Mucosa of descending colon (tissue), 3 donors: ENCODE measurements around the gene RASGEF1B. TPM values are rescaled to one million over a fixed set of nuclear protein-coding genes. Genes with fewer than 3 reads are reported as not detected.
A peak's percentile ranks its signal among the peaks of the same experiment; 100 is the strongest.

ENCODE experiments used
- ATAC-seq: fragments of 200-7000 bp; cut with Tn5 transposase; one replicate; pipeline ENCODE4 v1.9.1; 2020; ENCODE audit warnings: mild to moderate bottlenecking, moderate library complexity
- DNase-seq, 3 donors: peaks; one replicate each; pipeline ENCODE4 v3.0.0-alpha.2; 2020
- H3K36me3 ChIP-seq: fragments of 200-600 bp; one replicate; pipeline ENCODE4 v1.8.0; 2021; ENCODE audit warnings: low read depth, mild to moderate bottlenecking
- H3K4me1 ChIP-seq: fragments of 200-600 bp; one replicate; pipeline ENCODE4 v1.8.0; 2021; ENCODE audit warnings: low read depth, mild to moderate bottlenecking
- H3K4me3 ChIP-seq: fragments of 200-600 bp; one replicate; pipeline ENCODE4 v1.8.0; 2021; ENCODE audit warnings: mild to moderate bottlenecking
- H3K9me3 ChIP-seq: fragments of 200-600 bp; one replicate; pipeline ENCODE4 v1.8.0; 2021; ENCODE audit warnings: mild to moderate bottlenecking
- CTCF ChIP-seq: fragments of 200-600 bp; IDR thresholded peaks from one replicate; pipeline ENCODE4 v1.8.0; 2022; ENCODE audit warnings: antibody characterized with exemption, mild to moderate bottlenecking
- intact Hi-C, 2 donors: fragments of 100-400 bp; cut with DNase I in 1 of 2; cut with micrococcal nuclease in 1 of 2; formaldehyde crosslinking; loops; one replicate each; pipeline versions ENCODE4 v1.11.0 to v1.11.1; 2022; cut with DNase I, micrococcal nuclease
- total RNA-seq, 3 donors: library from RNA; stranded (reverse); fragmentation: NEBNext Ultra II Directional in 2 of 3; extraction: Animal tissue kit (Norgen Biotek cat#: 25700) in 2 of 3; gene quantifications; one replicate each; pipeline versions ENCODE4 v1.2.1 to v1.2.4, GENCODE V29; 2021 to 2023
- donor health status: DM: no; HTN: no; CAD: no; lungs with moderate emphysema.
- donor health status: DM: no; HTN: no; CAD: no.
- donor health status: DM: no; HTN: yes; CAD: no.

RASGEF1B gene
- total RNA-seq, 3 donors from 2014 or later: 13.6 to 20.5 (median 15.4) TPM

DNA sequence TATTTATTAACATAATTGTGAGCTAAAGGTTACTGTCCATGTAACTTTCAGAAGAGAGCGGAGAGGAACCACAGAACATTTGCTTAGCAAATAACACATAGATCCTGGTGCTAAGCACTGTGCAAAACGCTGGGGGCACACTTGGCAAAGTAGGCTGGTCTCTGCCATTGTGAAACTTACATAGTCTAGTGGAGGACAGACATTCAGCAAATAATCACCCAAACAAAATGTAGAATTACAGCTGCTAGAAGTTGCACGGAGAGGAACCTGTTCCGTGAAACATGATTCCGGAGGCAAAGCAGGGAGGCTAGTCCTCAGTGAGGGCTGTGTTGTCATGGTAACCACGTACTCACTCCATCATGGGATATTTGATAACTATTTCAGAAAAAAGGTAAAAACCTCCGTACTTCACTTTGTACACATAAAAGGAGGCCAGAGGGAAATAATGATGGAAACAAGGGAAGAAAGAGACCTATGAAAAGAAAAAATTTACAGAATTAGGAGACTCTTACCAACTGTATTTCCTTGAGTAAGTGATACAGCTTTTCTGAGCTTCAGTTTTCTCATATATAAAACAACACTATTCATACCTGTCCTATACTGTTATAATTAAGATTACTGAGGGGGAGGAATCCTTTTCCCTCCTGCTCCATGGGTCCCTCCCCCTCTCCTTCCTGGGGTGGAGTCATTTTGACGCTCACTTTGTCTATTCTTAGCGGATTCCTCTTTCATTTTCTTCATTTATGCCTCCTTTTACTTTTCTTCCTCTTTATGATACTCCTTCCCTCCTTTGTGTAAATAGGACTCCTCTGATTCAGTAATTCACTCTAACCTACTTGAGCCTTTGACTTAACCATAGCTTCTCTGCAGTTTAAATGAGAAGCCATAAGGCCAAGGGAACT, 825 bp upstream of the RASGEF1B start:
- peaks cover 17% of the 10 kb centered on the region for H3K4me1 ChIP-seq
- no peaks in the 10 kb centered on the region for H3K36me3 ChIP-seq
- no peaks in the 10 kb centered on the region for H3K9me3 ChIP-seq
- peak in 2 of 3 donors; percentile 59 to 64 for DNase-seq
- peak overlapping the region; percentile 76 for H3K4me3 ChIP-seq
- no peak for TF ChIP-seq CTCF
- peak; percentile 53 for ATAC-seq
- intact Hi-C loops: no loop called here

- peak; percentile 45 for ATAC-seq
- no peak for TF ChIP-seq CTCF
- intact Hi-C loops: no loop called here
These were observed 464 bp downstream of the RASGEF1B start for GRCh38 chr4:81471298-81471587.

DNA sequence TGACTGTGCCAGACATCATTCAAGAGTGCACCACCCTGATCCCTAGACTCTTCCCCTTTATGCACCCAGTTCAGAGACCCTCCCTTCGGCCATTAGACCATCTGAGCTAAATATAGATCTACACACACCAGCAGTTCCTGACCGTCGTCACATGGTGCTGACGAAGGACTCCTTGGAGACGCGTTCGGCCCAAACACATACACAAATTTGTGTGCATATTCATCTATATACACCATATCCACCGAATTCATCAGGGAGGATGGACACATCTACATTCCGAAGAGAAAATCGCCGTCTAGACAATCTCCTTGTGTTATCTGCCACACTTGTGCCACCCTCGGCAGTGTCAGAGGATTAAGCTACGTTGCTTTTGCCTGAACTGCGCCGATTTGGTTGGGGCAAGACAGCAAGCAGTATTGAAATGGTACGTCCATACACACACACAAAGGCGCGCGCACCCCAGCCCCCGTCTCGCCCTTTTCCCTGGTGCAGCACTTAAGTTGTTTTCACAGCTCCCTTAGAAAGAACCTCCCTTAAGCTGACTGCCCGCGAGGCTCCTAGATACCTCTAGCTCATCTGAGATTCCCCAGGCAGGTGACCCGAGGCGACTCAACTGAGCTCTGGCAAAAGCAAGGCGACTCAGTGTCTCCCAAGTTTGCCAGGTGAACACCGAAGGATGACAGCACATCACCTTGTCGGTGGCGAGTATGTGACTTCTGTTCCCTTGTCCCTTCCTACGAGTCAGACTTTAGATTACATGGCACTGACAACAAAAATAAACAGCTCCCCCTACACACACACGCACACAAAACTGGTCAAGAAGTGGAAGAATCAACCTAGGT, 1.0 kb downstream of the RASGEF1B start:
- H3K4me3 ChIP-seq: peak overlapping the region; percentile 76
- ATAC-seq: peak; percentile 30
- H3K4me1 ChIP-seq: peaks cover 21% of the 10 kb centered on the region
- no peaks in the 10 kb centered on the region for H3K36me3 ChIP-seq
- TF ChIP-seq CTCF: no peak
- H3K9me3 ChIP-seq: no peaks in the 10 kb centered on the region
- DNase-seq: peak; percentile 68 to 73 (median 69)
- intact Hi-C loops: no loop called here

More at GRCh38 chr4:81471298-81471587, 464 bp downstream of the RASGEF1B start:
- Histone ChIP-seq H3K9me3 (no peaks in the 10 kb centered on the region), H3K36me3 (no peaks in the 10 kb centered on the region), H3K4me1 (peaks cover 21% of the 10 kb centered on the region), H3K4me3 (peak overlapping the region; percentile 76)
- peak in 1 of 3 donors; percentile 44 for DNase-seq

DNA sequence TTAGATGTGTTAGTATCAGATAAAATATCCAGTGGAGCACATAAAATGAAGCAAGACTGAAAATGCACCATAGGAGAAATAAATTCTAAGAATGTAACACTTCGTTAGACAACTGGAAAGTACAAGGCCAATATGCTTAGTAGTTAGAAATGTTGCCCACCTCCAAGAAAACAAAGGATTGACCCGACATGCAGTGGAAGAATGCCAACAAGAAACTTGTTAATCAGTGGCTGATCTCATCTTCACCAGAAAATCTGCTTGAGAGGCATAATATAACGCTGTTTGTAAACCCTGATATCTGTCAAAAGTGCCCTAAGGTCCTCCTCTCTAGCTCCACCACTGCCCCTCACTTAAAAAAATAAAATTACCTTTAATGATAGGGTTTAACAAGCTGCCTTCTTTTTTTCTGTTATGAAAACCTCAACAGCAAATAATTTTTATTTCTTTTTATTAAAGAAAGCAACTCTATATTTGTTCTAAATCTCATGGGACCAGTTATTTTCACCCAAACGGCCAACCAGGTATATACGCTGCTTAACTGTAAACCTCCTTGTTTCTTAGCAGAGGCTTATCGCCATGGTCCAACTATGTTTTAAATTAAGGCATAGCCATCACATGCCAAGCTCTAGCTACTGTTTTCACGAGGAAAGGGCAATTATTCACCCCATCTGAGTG, 1.8 kb downstream of the RASGEF1B start:
- intact Hi-C loops: loop anchor here (5.0 to 10.0 kb wide), 2 partner anchors 65 to 377 kb away; no protein-coding TSS in a partner anchor
- H3K4me1 ChIP-seq: peaks cover 21% of the 10 kb centered on the region
- TF ChIP-seq CTCF: no peak
- no peaks in the 10 kb centered on the region for H3K9me3 ChIP-seq
- DNase-seq (no peak), ATAC-seq (no peak)
- H3K36me3 ChIP-seq: no peaks in the 10 kb centered on the region
- no peak overlapping the region for H3K4me3 ChIP-seq

- intact Hi-C loops: loop anchor here (5.0 to 10.0 kb wide), 2 partner anchors 64 to 379 kb away; no protein-coding TSS in a partner anchor
- H3K4me1 ChIP-seq: peaks cover 21% of the 10 kb centered on the region
These were observed 3.0 kb downstream of the RASGEF1B start for GRCh38 chr4:81468678-81469077.

More at GRCh38 chr4:81468678-81469077, 3.0 kb downstream of the RASGEF1B start:
- Histone ChIP-seq H3K9me3 (no peaks in the 10 kb centered on the region), H3K36me3 (no peaks in the 10 kb centered on the region), H3K4me3 (no peak overlapping the region)
- no peak for TF ChIP-seq CTCF
- ATAC-seq (no peak), DNase-seq (no peak)
